Measurements from ENCODE around the gene EIF1AD.
"Not testable (repeated sequence)": the region's sequence is repeated elsewhere in the genome, so short reads cannot be mapped to it uniquely, and the experiment has no call there.

GRCh38 chr11:66023186-66023440 lies 21.2 kb upstream of the EIF1AD start:
- TF ChIP-seq CTCF, POLR2A, POLR2AphosphoS5 (IDR thresholded peaks at IDR 0.05): not testable (repeated sequence)

Data from breast epithelium (tissue), 3 donors.